GM12878 (cell line): ENCODE results near the gene GKN1. TPM values are rescaled to one million over a fixed set of nuclear protein-coding genes. Genes with fewer than 3 reads are reported as not detected.

Source experiments
- ATAC-seq: fragments of 200-7000 bp; cut with Tn5 transposase; 3 replicates; pipeline ENCODE4 v1.9.1; 2020; ENCODE audit warnings: mild to moderate bottlenecking, moderate library complexity
- BruUV-seq: library from RNA; stranded (reverse); fragments of 400-500 nt; replicated peaks from 2 replicates; lab custom pipeline; 2021; lab: Mats Ljungman, UMichigan
- CTCF ChIA-PET: fragments of 300-600 bp; sonication (Branson Sonifier 250); formaldehyde crosslinking; extraction: SDS; loops from one replicate; lab custom pipeline; 2021; ENCODE audit warnings: inconsistent platforms; lab: Yijun Ruan, JAX
- POLR2A ChIA-PET: fragments of 350-600 bp; formaldehyde crosslinking; extraction: SDS; loops from one replicate; lab custom pipeline; 2021; ENCODE audit warnings: inconsistent platforms; lab: Charles Lee
- RAD21 ChIA-PET: fragments of 300-600 bp; sonication (Branson Sonifier 250); formaldehyde crosslinking; loops from one replicate; lab custom pipeline; 2023; ENCODE audit warnings: antibody characterized with exemption; ENCODE audit not compliant: unreplicated experiment; lab: Charles Lee
- SMC1A ChIA-PET: fragments of 300-600 bp; sonication (Branson Sonifier 250); formaldehyde crosslinking; loops from one replicate; lab custom pipeline; 2023; ENCODE audit not compliant: unreplicated experiment, uncharacterized antibody; lab: Charles Lee
- DNase-seq: peaks from one replicate; pipeline ENCODE4 v3.0.0-alpha.2; 2011; ENCODE audit warnings: low read depth, low spot score
- FAIRE-seq: peaks from 3 replicates; lab custom pipeline; 2011; peaks lifted over from hg19 to GRCh38; lab: Jason Lieb, UNC
- H2AFZ ChIP-seq: 2 replicates; pipeline ENCODE4 v1.6.0; 2011; ENCODE audit warnings: low read depth, low read length, control low read depth; ENCODE audit not compliant: control insufficient read depth
- H3K27ac ChIP-seq: 2 replicates; pipeline ENCODE4 v1.5.1; 2011; ENCODE audit warnings: control low read depth; ENCODE audit not compliant: control insufficient read depth, insufficient read depth
- H3K27me3 ChIP-seq, 2 experiments: replicated peaks in 1 of 2; 2 replicates each; pipeline versions ENCODE4 v1.6.0 to v1.6.1; 2011; ENCODE audit warnings: low read length in 1 of 2; ENCODE audit not compliant: control insufficient read depth in 2 of 2, insufficient read depth in 2 of 2
- H3K36me3 ChIP-seq, 2 experiments: 2 replicates each; pipeline ENCODE4 v1.5.1; 2011; ENCODE audit warnings: low read length in 1 of 2; ENCODE audit not compliant: control insufficient read depth in 2 of 2, insufficient read depth in 2 of 2
- H3K4me1 ChIP-seq: 2 replicates; pipeline ENCODE4 v1.6.1; 2011; ENCODE audit warnings: mild to moderate bottlenecking, low read length, moderate library complexity, mixed read lengths; ENCODE audit not compliant: control insufficient read depth, insufficient read depth
- H3K4me2 ChIP-seq: 2 replicates; pipeline ENCODE4 v1.6.0; 2011; ENCODE audit warnings: control low read depth; ENCODE audit not compliant: control insufficient read depth, insufficient read depth
- H3K4me3 ChIP-seq: fragments of 200-600 bp; sonication (generic); 2 replicates; pipeline ENCODE4 v1.5.1; 2016
- H3K79me2 ChIP-seq: 2 replicates; pipeline ENCODE4 v1.6.0; 2011; ENCODE audit warnings: low read length; ENCODE audit not compliant: control insufficient read depth, insufficient read depth
- H3K9ac ChIP-seq: 2 replicates; pipeline ENCODE4 v1.8.0; 2011; ENCODE audit warnings: low read length, control low read depth, mixed read lengths; ENCODE audit not compliant: control insufficient read depth, insufficient read depth
- H3K9me3 ChIP-seq: replicated peaks from 3 replicates; pipeline ENCODE4 v1.5.1; 2011; ENCODE audit warnings: mild to moderate bottlenecking, low read length; ENCODE audit not compliant: control insufficient read depth, insufficient read depth
- H4K20me1 ChIP-seq: 2 replicates; pipeline ENCODE4 v1.6.0; 2011; ENCODE audit not compliant: control insufficient read depth, insufficient read depth
- CBFB ChIP-seq: IDR thresholded peaks from 2 replicates; pipeline ENCODE4 v1.6.1; 2016; ENCODE audit warnings: antibody characterized with exemption, low read depth
- CUX1 ChIP-seq: IDR thresholded peaks from 2 replicates; pipeline ENCODE4 v1.6.1; 2012; ENCODE audit warnings: improper control_type of control experiment, low read depth, low read length; ENCODE audit not compliant: insufficient replicate concordance
- ESRRA ChIP-seq: IDR thresholded peaks from 2 replicates; pipeline ENCODE4 v1.6.1; 2012; ENCODE audit warnings: mild to moderate bottlenecking, low read length, improper control_type of control experiment
- ETV6 ChIP-seq, 2 experiments: fragments of 450-650 bp in 1 of 2; IDR thresholded peaks in 1 of 2; conservative IDR thresholded peaks in 1 of 2; 2 replicates each; pipeline ENCODE4 v1.6.1; 2014; ENCODE audit warnings: antibody characterized with exemption in 1 of 2, borderline replicate concordance in 1 of 2, low read depth in 1 of 2, mild to moderate bottlenecking in 1 of 2, moderate library complexity in 1 of 2
- FOXM1 ChIP-seq: IDR thresholded peaks from 2 replicates; pipeline ENCODE4 v1.6.1; 2012; ENCODE audit warnings: low read depth, mild to moderate bottlenecking, inconsistent platforms, low read length, moderate library complexity
- KAT2A ChIP-seq: conservative IDR thresholded peaks from 2 replicates; pipeline ENCODE4 v1.6.1; 2011; ENCODE audit warnings: low read depth, low read length; ENCODE audit not compliant: control insufficient read depth
- NFIC ChIP-seq: IDR thresholded peaks from 2 replicates; pipeline ENCODE4 v1.6.1; 2012; ENCODE audit warnings: low read depth, mild to moderate bottlenecking, inconsistent platforms, low read length, moderate library complexity
- PBX3 ChIP-seq: IDR thresholded peaks from 2 replicates; pipeline ENCODE4 v1.6.1; 2011; ENCODE audit warnings: mild to moderate bottlenecking, low read depth, low read length, moderate library complexity; ENCODE audit not compliant: insufficient replicate concordance
- RELB ChIP-seq: fragments of 450-650 bp; IDR thresholded peaks from 2 replicates; pipeline ENCODE4 v1.6.1; 2017; ENCODE audit warnings: low read depth, mild to moderate bottlenecking, moderate library complexity
- SIX5 ChIP-seq: IDR thresholded peaks from 2 replicates; pipeline ENCODE4 v1.6.1; 2011; ENCODE audit warnings: mild to moderate bottlenecking, low read depth, low read length, moderate library complexity; ENCODE audit not compliant: severe bottlenecking
- SPI1 ChIP-seq: IDR thresholded peaks from 2 replicates; pipeline ENCODE4 v1.6.1; 2011; ENCODE audit warnings: low read depth, mild to moderate bottlenecking, low read length, moderate library complexity, borderline replicate concordance; ENCODE audit not compliant: insufficient read depth
- SREBF2 ChIP-seq: IDR thresholded peaks from 2 replicates; pipeline ENCODE4 v1.6.1; 2012; ENCODE audit warnings: mild to moderate bottlenecking, low read length
- WGBS: methylation state at CpG from one replicate; pipeline ENCODE4 v1.1.6; 2016; ENCODE audit warnings: low lambda C conversion rate; ENCODE audit not compliant: insufficient replicate concordance, insufficient coverage; ENCODE audit errors: missing lambda C conversion rate; 5-methylcytosine and 5-hydroxymethylcytosine counted together
- in situ Hi-C: fragments of 300-500 bp; cut with MboI; formaldehyde crosslinking; loops from 9 replicates; pipeline ENCODE4 v1.14.3; 2018; ENCODE audit warnings: mixed read lengths
- intact Hi-C: fragments of 100-400 bp; cut with micrococcal nuclease; formaldehyde crosslinking; loops from one replicate; pipeline ENCODE4 v1.14.2; 2022; ENCODE audit not compliant: unreplicated experiment
- polyA plus RNA-seq, 11 experiments: library from polyadenylated mRNA; depleted of rRNA in 4 of 11; unstranded in 6 of 11; stranded (reverse) in 5 of 11; fragments of >200 nt; fragmentation: Nextera tagmentation in 4 of 11; fragmentation: Illumina TruSeq in 1 of 11; extraction: Ambion mirVana in 4 of 11; extraction: Trizol in 1 of 11; gene quantifications; 1 replicate in 1 of 11; 2 replicates in 10 of 11; pipeline versions ENCODE4 v1.2.1 to v1.2.3, GENCODE V29; 2011 to 2016; ENCODE audit warnings: inconsistent platforms in 2 of 11, missing spikeins in 2 of 11, low read depth in 1 of 11
- total RNA-seq, 4 experiments: library from RNA; depleted of rRNA in 3 of 4; stranded (reverse); fragments of >200 nt in 3 of 4; fragmentation: Illumina TruSeq in 1 of 4; extraction: Trizol in 1 of 4; gene quantifications; 2 replicates each; pipeline versions ENCODE4 v1.2.1 to v1.2.3, GENCODE V29; 2013 to 2021

The GKN1 gene
- total and polyA plus RNA-seq, 10 of the 15 experiments (the other 5 are each of a cell fraction or from before 2014, with no cell fraction given), result not detected

GRCh38 chr2:69011611-69012157 is 37.2 kb downstream of the GKN1 start:
- CTCF ChIA-PET, result interaction anchor here (1.3 kb wide), 1 partner anchor 295 kb away, joined by 4 read pairs; no protein-coding TSS in a partner anchor
- intact Hi-C loops, result loop anchor here (5.0 kb wide), 1 partner anchor 296 kb away; no protein-coding TSS in a partner anchor
- Histone ChIP-seq H3K27ac (no peak overlapping the region), H3K27me3 (peaks cover 6 to 14% of the 10 kb centered on the region in 2 experiments), H3K79me2 (no peaks in the 10 kb centered on the region), H3K36me3 (no peaks in the 10 kb centered on the region), H3K4me1 (no peaks in the 10 kb centered on the region; the same call in 1 of the 2 replicates), H3K9ac (no peak overlapping the region), H3K9me3 (no peaks in the 10 kb centered on the region), H4K20me1 (no peaks in the 10 kb centered on the region)
- WGBS, result 21% methylated on average over 4 of the region's 4 CpGs
- RAD21 ChIA-PET, result no interaction called here
- ATAC-seq, result no peak
- SMC1A ChIA-PET, result no interaction called here
- POLR2A ChIA-PET, result no interaction called here
- no TSS peak for BruUV-seq
- in situ Hi-C loops, result loop anchor here (25.0 kb wide), 1 partner anchor 701 kb away; no protein-coding TSS in a partner anchor
- no peak for TF ChIP-seq SREBF2
- TF ChIP-seq PBX3, result no peak
- no peak for TF ChIP-seq NFIC
- no peak for TF ChIP-seq RELB
- TF ChIP-seq FOXM1, result no peak
- no peak for TF ChIP-seq KAT2A
- TF ChIP-seq ESRRA, result no peak
- TF ChIP-seq SPI1, result no peak
- no peak for TF ChIP-seq ETV6 (conservative IDR thresholded peaks at IDR 0.05 in 1 of 2, IDR thresholded peaks at IDR 0.05 in 1 of 2; ENCODE audit: borderline replicate concordance in 1 of 2, low read depth in 1 of 2)
- TF ChIP-seq CUX1, result no peak
- no peak for TF ChIP-seq SIX5
- no peak for TF ChIP-seq CBFB
- TF ChIP-seq, all 136 proteins: peak for 0
- FAIRE-seq (no peak), DNase-seq (no peak)
- Histone ChIP-seq H3K4me2 (no peak overlapping the region), H2AFZ (no peak overlapping the region), H3K4me3 (no peak overlapping the region)
